Stimulated activated CD8-positive, alpha-beta memory T cell treated with anti-CD3 and anti-CD28 coated beads, Interleukin-7, amount 100 ng/mL, for 4 hours (primary cell): Measurements from ENCODE around the gene CDCA7L.
"Not testable (repeated sequence)": the region's sequence is repeated elsewhere in the genome, so short reads cannot be mapped to it uniquely, and the experiment has no call there.

Experiments
- DNase-seq, 2 donors: peaks; one replicate each; pipeline ENCODE4 v3.0.0-alpha.2; 2020; ENCODE audit warnings: low read depth in 2 of 2

CDCA7L gene

DNA sequence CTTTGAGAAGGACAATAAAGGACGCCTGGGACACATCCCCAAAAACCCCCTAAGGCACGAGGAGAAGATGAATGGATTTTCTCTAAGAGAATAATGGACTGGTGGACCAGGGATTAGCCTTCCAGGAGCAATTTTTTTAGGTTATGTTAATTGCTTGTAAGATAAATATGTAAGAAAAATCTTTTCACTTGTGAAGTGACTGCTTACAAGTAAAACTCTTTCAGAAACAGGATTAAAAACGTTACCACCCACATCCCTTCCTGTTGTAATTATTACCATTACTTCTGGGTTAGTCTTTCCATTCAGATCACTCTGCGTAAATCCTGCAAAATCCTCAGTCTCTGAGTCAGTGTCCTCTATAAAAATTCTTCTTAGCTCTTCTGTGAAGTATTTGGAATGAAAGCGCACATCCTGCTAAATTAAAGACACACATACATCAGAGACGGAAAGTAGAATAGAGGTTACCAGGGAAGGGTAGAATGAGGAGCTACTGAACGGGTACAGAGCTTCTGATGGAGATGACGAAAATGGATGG lies 34.3 kb downstream of the CDCA7L start:
- DNase-seq = no peak

DNA sequence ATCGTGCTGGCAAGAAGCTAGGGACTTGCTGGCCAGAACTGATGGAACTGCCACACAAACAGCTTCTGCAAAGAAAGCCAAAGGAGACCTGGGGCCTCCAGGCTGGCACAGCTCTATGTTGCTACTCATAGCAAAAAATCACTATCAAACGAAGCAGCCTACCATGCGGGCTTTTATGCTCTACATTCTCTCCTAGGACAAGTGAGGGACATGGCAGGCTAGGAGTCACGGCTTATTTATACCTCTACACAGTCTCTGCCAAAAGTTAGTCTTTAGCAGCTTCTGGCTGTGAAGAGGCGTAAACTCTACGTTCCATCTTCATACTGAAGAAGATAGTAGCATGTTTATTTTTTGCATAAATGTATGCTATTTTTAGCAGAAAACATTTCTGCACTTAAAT lies 35.4 kb downstream of the CDCA7L start:
- DNase-seq = no peak

DNA sequence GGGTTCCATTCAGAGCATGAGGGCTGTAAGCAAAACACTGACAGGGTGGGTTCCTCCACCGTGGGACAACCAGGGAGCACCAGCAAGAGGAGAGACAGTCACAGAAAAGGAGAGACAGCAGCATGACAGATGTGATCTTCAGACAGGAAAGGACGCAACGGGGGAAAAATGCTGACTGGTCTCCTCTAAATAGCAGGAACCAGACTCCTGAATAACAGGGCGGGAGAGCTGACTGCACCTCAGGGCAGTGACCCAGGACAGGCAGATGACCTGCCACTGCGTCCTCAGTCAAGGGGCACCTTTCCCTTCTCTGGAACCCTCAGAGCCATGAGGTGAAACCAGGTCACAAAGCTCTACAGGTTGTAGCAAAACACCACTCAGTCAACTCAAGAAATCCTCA lies 37.0 kb downstream of the CDCA7L start:
- no peak for DNase-seq

DNA sequence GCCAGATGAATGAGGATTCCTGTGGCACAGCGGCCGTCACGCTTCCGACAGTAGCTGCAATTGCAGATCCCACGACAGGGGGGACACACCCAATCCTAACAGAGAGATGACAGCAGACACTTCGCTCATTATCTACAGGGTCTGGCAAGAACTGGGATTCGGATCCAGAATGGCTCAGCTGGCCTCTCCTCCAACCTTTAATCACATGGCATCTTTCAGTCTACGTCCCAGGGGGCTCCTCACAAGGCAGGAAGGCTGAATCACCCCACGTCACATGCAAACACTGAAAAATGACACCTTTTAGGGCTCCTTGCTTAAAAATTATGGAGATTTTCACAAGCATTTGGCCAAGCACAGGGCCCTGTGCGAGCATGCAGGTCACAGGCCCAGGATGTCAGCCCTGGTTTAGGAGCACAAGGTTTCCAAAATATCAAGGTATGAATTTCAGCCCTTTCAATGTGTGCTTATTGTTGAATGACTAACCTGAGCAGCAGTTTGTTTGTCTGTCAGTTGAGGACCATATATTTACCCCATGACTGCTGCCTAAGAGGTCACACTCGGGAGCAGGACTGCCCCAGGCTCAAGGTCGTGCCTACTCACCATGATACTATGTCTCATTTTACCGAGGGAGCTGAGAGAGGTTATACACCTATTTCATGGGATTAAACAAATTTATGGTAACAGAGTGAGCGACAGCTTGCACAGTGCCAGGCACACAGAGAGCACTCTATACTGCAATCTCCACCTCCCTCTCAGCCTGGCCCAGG lies 42.5 kb downstream of the CDCA7L start:
- no peak for DNase-seq

DNA sequence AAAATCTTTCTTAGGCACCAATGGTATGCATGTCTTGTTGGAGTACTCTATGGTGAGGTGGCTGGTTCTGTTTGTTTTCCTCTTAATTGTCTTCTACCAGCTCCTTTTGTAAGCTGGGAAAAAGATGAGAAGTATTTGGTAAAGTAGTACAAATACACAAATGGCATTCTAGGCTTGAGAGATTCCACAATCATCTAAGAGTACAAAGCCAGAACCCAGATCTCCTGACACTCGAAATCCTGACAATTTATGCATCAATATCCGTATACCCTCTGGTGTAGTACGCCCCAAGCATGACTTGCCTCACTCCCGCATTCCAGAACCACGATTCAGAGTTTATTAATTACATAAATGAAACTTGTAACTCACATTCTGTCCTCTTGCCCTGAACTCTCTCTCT lies 43.5 kb downstream of the CDCA7L start:
- DNase-seq = no peak

DNA sequence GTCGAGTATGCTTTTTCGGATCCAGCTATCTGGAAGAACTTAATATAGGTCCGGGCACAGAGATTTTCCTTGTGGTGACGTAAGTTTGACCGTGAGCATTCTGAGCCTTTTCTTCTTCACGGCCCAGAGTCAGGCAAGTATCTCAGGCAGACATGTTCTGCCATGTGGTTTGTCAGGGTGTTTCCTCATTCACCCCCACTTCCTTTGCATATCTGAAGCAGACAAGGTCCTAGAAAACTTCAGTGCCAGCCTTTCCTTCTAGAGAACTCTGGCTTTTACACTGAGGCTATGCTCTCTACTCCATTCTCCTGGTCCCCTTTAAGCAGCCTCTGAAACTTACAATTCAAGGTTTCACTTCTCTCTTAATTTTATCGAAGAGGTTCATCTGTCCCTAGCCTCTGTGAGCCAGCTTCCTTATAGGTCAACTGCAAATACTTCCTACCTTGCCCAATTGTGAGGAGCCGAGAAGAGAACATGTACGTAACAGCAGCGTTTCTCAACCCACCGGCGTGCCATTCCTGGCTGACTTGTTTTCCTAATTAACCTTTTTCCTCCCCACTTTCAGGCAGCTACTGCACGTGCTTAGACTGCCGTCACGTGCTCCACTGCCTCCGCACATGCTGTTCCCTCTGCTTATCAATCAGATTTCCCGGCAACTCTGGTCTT lies 47.3 kb downstream of the CDCA7L start:
- DNase-seq = no peak

DNA sequence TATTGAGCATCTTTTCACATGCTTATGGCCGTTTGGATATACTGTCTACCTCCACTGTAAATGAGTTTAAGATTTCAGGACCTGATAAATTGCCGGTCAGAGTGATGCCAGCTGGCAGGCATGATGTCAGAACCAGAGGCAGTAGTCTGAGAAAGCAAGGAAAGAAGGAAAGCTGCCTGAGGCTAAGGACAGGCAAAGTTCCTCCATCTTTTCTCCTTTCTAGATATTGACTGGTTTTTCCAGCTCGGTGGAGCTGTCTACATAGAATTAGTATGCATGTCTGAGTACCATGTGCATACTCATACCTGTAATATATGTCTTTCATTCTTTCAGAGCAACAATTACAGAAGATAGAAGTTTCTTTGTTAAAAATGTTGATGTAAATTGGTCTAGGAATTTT lies 52.3 kb downstream of the CDCA7L start:
- no peak for DNase-seq

DNA sequence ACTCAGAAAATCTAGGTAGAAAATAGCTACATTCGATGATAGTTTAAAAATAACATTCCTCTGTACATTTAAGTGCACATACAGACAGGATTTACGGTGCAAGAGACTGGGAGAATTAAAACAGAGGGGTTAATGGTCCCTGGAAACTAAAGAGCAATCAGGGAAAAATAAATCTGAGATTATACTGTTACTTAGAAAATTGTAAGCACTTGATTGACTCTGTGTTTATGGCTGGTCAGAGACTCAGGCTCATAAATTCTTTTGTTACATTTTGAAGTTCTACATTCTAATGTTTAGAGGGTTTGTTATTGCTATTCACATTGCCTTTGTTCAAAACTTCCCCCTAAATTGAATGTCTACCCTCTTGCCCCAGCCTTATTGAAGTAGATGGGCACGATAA lies 54.4 kb downstream of the CDCA7L start:
- DNase-seq = no peak

DNA sequence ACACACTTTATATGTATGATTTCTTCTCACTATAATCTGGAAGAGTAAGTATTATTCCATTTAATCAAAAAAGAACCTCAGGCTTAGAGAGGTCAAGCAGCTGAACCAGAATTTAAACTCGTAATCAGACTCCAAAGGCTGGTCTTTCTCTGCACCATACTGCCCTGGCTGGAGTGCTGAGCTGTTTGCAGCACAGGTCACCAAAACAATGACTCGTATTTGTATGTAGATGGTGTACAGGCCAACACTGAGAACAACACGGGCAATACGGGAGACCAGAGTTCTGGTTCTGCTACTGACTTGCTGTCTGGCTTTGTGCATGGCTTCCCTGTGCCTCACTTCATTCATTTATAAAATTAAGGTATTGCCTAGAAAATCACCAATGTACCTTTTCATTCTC lies 57.9 kb downstream of the CDCA7L start:
- DNase-seq = no peak

DNA sequence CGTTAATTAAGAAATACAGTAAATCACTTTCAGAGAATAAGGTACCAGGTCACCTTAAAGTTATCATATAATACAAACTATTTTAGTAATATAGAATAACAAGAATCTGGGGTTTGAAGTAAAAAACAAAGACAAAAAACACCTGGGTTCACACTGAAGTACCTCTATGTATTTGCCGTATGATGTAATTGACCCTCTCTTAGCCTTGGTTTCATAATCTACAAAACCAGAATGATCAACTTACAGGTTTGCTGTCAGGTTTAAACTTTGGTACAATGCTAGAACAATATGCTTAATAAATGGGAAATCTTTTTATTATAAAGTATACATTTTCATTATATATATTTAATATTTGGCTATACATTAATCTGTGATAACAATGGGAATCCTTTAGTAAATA lies 58.3 kb downstream of the CDCA7L start:
- DNase-seq = no peak

DNA sequence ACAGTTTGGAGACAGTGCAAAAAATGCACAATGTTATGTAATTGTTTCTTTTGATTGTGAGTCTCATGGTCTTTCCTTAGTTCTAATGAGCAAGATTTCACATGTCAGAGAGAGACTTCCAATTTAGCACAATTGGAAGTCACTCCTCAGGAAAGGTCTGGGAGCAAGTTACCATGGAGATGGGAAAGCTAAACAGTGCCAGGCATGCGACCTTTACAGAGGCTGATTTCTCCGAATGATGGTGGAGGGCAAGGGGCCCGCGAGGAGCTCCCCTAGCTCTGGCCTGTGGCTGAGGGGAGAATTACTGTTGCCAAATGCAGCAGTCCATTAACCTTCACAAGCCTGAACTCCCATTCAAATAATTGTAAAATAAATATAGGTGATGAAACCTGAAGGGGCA lies 59.3 kb downstream of the CDCA7L start:
- no peak for DNase-seq

DNA sequence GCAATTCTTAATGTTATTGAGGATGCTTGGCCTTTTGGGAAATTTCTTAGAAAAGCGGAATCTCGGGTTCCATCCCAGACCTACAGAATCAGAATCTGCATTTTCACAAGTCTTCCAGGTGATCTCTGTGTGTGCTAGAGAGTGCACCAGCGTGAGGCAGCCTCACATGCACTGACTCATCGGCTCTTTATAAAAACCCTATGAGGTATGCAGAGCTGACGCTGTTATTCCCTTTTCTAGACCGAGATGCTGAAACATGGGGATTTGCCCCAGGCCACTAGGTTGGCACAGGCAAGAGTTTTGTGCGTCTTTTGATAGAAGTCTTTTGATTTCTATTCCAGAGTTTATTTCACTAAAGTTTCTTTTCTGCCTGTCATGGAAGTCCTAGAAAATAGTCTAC lies 61.2 kb downstream of the CDCA7L start:
- no peak for DNase-seq

DNA sequence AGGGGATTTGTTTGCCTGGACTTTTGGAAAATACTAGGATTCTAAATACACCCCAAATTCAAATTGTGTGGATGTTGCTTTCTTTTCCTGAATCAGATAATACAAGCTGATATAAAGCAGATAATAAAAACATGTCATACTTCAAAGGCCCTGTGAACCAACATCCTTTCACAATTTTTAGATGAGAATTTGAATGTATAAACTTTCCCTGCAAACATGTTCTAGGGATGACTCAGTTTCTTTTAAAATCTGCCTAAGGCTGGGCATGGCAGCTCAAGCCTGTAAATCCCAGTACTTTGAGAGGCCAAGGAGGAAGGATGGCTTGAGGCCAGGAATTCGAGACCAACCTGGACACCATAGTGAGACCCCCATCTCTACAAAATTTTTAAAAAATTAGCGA lies 62.2 kb downstream of the CDCA7L start:
- DNase-seq = not testable (repeated sequence)

DNA sequence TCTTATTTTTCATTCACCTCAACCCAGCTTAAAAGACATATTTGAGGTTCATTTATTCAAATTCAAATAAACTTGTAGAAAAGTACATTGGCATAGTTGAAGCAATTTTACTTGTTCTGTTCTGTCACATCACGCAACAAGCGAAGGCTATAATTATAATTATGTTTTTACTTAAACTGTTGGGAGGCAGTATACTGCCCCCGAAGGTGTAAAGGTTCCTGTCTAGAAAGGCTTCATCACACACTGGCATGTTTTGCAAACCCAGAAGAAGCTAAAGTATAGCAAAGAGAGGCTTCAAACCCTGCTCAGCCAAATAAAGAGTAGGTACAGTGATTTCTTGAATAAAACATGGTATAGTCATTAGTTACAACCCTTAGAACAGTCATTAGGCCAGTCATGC lies 62.6 kb downstream of the CDCA7L start:
- DNase-seq = no peak

DNA sequence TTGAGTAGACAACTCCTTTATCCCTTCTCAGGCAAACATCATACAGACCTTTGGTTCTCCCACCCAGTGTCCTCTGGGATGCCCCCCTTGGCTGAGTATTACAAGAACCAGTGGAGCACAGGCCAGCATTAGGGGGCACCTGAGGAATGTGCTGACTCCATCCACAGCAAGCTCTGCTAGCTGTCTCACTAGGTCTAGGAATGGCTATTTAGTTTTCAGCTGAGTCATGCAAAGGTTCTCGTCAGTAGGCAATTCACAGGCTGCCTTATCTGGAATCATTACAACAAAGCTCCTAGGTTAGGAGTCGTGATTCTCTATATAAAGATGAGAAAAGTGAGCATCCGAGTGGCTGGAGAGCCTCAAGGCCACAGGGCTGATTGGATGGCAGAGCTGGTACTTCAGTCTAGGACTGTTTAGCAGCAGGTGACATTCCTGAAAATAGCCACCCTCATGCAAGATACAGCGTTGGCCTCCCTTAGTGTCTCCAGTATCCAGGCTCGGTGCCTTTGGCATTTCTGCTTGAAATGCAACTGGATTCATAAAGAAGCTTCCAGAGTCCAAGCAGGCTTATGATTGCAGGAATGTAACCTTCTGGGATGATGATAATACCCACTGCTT lies 75.8 kb downstream of the CDCA7L start:
- no peak for DNase-seq

DNA sequence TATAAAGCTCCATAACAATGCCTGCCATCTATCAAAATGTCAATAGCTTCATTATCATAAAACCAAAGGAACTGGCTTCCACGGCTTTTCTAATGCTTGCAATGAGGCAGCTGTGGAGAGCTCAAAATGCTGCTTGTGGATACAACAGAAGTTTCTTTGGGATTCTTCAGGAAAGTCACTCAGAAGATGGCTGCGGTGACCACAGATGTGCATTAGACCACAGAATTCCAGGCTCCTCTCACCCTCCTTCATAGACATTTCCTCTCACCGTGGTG lies 77.2 kb downstream of the CDCA7L start:
- DNase-seq = no peak

DNA sequence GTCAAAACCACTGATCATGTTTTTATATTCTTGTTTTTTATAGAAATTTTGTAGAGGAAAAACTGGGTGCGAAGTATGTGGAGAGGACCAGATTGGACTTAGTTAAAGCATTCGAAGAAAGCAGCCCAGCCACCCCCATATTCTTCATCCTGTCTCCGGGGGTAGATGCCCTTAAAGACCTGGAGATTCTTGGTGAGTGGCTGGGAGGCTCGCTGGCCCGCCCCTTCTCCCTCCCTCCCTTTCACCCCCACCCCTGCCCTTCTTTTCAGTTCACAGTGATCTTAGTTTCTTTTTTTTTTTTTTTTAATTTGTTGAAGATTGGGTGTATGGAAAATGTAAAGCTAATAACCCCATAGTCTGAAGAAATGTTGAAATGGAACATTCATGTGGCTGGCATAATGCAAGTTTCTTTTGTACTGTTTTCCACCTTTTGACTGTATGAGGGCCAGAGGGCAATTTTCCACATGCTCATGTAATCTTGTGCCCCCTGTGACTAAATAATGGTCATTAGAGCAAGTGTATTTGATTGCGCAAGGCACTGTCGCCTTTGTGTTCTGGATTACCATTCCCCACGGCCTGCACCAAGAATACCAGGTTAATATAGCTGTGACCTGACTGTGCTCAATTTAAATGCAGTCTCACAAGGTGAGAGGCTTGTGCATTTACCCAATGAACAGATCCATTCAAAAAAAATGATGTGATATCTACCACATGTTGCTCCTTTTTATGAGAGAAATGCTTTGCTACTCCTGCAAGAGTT lies 77.7 kb downstream of the CDCA7L start:
- DNase-seq = no peak

DNA sequence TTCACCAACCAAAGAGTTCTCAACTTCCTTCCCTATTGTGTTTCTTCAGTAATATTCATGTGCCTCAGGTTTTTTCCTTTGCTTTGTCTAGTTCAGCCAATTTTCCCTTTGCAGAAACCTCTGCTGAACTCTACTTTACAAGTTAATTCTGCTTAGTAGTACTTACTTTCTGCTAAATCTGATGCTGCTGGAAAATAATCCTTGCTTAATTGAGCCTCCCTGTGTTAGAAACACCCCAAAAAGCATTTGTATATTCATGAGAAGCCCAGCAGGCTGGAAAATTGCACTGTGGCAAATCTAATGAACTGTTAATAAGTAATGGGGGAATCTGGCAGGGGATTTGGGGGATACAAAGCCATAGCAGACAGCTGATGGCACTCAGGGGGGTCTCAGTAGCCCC lies 78.5 kb downstream of the CDCA7L start:
- no peak for DNase-seq

DNA sequence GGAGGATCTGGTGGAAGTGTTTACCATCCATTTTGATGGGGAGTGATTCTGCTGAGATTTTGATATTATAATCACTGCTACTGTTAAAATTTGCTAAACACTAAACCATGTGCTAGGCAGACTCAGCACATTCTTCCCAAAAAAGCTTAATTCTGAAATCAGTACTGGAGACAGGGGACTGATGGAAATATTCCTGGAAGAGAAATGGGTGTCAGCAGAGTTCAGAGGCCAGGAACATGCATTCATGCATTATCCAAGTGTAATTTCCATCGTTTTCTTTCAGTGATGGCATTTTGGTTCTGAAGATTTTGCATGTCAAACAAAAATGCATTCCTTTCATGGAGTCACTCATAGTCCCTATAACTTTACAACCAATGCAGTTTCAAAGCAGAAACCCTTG lies 79.0 kb downstream of the CDCA7L start:
- DNase-seq = no peak

DNA sequence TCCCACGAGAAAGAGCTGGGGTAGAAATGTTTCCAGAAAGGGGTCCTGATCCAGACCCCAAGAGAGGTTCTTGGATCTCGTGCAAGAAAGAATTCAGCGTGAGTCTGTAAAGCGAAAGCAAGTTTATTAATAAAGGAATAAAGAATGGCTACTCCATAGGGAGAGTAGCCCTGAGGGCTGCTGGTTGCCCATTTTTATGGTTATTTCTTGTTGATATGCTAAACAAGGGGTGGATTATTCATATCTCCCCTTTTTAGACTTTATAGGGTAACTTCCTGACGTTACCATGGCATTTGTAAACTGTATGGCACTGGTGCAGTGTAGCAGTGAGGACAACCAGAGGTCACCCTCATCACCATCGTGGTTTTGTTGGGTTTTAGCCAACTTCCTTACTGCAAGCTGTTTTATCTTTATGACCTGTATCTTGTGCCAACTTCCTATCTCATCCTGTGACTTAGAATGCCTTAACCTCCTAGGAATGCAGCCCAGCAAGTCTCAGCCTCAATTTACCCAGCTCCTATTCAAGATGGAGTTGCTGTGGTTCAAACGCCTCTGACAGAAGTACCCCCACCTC lies 80.0 kb downstream of the CDCA7L start:
- not testable (repeated sequence) for DNase-seq

DNA sequence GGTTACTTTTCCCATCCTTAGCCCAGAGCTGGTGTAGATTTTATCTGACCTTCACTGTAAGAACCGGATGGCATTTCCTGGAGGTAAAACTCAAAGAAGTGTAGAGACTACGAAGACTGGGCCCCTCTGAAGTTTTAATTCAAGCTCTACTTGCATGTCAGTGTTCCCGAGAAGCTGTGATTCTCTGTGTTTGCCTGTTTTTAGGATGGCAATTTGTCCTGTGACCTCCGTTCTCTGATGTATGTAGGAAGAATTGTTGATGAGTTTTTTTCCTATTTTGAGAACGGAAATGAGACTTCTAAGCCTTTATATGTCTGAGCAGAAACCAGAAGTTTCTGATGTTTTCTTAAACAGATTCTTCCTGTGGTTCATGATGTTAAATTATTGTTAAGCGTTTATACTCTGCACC lies 94.1 kb downstream of the CDCA7L start:
- no peak for DNase-seq
